Tibial nerve (tissue), 4 donors: ENCODE data around the gene VANGL1. TPM values are rescaled to one million over a fixed set of nuclear protein-coding genes. Genes with fewer than 3 reads are reported as not detected.

Experiments used
- DNase-seq, 2 donors: peaks; one replicate each; pipeline ENCODE4 v3.0.0-alpha.2; 2019; ENCODE audit warnings: low spot score in 2 of 2
- H3K27ac ChIP-seq, 4 donors: fragments of 200-600 bp; sonication (generic) in 3 of 4; one replicate each; pipeline ENCODE4 v1.5.1; 2017 to 2019; ENCODE audit warnings: mild to moderate bottlenecking in 1 of 4
- H3K27me3 ChIP-seq, 2 donors: fragments of 200-600 bp; sonication (generic) in 1 of 2; one replicate each; pipeline versions ENCODE4 v1.5.1 to v1.6.0; 2017 to 2019
- H3K36me3 ChIP-seq, 3 donors: fragments of 200-600 bp; sonication (generic); one replicate each; pipeline ENCODE4 v1.5.1; 2018 to 2019
- H3K4me1 ChIP-seq, 4 donors: fragments of 200-600 bp; sonication (generic) in 3 of 4; one replicate each; pipeline ENCODE4 v1.5.1; 2017 to 2019
- H3K4me3 ChIP-seq, 4 donors: fragments of 200-600 bp; sonication (generic) in 3 of 4; one replicate each; pipeline ENCODE4 v1.5.1; 2017 to 2019; ENCODE audit warnings: mild to moderate bottlenecking in 1 of 4, moderate library complexity in 1 of 4
- H3K9me3 ChIP-seq, 4 donors: fragments of 200-600 bp; sonication (generic) in 3 of 4; one replicate each; pipeline ENCODE4 v1.5.1; 2017 to 2019
- CTCF ChIP-seq, 5 experiments: fragments of 200-600 bp in 3 of 5; fragments of 450-650 bp in 2 of 5; sonication (generic) in 3 of 5; IDR thresholded peaks; one replicate each; pipeline ENCODE4 v1.5.1; 2016 to 2019; ENCODE audit warnings: antibody characterized with exemption in 5 of 5, mild to moderate bottlenecking in 3 of 5, moderate library complexity in 2 of 5
- EP300 ChIP-seq, 2 donors: sonication (generic); formaldehyde crosslinking; IDR thresholded peaks; one replicate each; pipeline ENCODE4 v1.6.1; 2017; ENCODE audit warnings: antibody characterized with exemption in 2 of 2, mild to moderate bottlenecking in 1 of 2
- POLR2A ChIP-seq, 2 donors: fragments of 450-650 bp; IDR thresholded peaks; one replicate each; pipeline ENCODE4 v1.6.1; 2017; ENCODE audit warnings: antibody characterized with exemption in 2 of 2, mild to moderate bottlenecking in 2 of 2, moderate library complexity in 2 of 2
- WGBS, 2 donors: methylation state at CpG; one replicate each; pipeline ENCODE4 v1.1.5; 2018; 5-methylcytosine and 5-hydroxymethylcytosine counted together
- total RNA-seq, 4 donors: library from RNA; depleted of rRNA; stranded (reverse); fragments of >200 nt; gene quantifications; one replicate each; pipeline ENCODE4 v1.1.0, GENCODE V29; 2016

The VANGL1 gene
- total RNA-seq, 4 donors from 2014 or later = 4.5 to 8.8 (median 6.8) TPM

- TF ChIP-seq CTCF (IDR thresholded peaks at IDR 0.05) = no peak
- no peak for TF ChIP-seq POLR2A (IDR thresholded peaks at IDR 0.05)
- TF ChIP-seq EP300 (IDR thresholded peaks at IDR 0.05) = no peak
- peak overlapping the region; percentile 60 to 94 (median 79) for H3K27ac ChIP-seq
- H3K4me3 ChIP-seq = no peak overlapping the region
- H3K9me3 ChIP-seq = no peaks in the 10 kb centered on the region
- no peaks in the 10 kb centered on the region for H3K36me3 ChIP-seq
- H3K27me3 ChIP-seq = no peaks in the 10 kb centered on the region
- peaks cover 0 to 48% (median 20%) of the 10 kb centered on the region in 4 donors for H3K4me1 ChIP-seq
- DNase-seq = no peak
These were observed 84.8 kb downstream of the VANGL1 start for GRCh38 chr1:115726570-115726969.

GRCh38 chr1:115727706-115728249, 86.0 kb downstream of the VANGL1 start:
- Histone ChIP-seq H3K27me3 (no peaks in the 10 kb centered on the region), H3K9me3 (no peaks in the 10 kb centered on the region), H3K4me3 (no peak overlapping the region), H3K36me3 (no peaks in the 10 kb centered on the region), H3K27ac (peak overlapping the region; percentile 60 to 94 (median 82)), H3K4me1 (peaks cover 0 to 49% (median 20%) of the 10 kb centered on the region in 4 donors)
- DNase-seq = peak; percentile 56 to 79
- TF ChIP-seq EP300 (IDR thresholded peaks at IDR 0.05) = peak; percentile 61 to 96
- no peak for TF ChIP-seq CTCF (IDR thresholded peaks at IDR 0.05)
- no peak for TF ChIP-seq POLR2A (IDR thresholded peaks at IDR 0.05)
- 12 to 20% methylated on average over 7 of the region's 7 CpGs for WGBS, 2 donors

DNA sequence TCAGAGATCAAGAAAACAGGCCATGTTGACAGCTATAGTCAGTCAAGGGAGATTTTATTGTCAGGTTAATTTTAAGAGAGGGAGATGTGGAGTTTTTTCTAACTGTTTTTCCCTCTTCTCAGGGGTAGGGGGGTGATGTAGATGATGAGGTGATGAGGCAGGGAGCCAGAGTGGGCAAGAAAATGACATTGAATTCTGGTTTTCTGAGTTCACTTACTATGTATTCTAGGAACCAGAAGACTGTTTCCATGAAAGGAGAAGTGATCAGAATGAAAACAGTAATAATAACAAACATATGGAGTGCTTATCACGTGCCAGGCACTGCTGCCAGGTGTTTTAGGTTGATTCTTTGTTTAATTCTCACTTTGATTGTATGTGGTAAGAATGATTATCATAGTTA, 86.6 kb downstream of the VANGL1 start:
- Histone ChIP-seq H3K27me3 (no peaks in the 10 kb centered on the region), H3K4me1 (peaks cover 0 to 49% (median 20%) of the 10 kb centered on the region in 4 donors), H3K36me3 (no peaks in the 10 kb centered on the region), H3K27ac (peak overlapping the region; percentile 42 to 94 (median 82)), H3K9me3 (no peaks in the 10 kb centered on the region), H3K4me3 (no peak overlapping the region)
- 45 to 55% methylated on average over 1 of the region's 1 CpG for WGBS, 2 donors
- no peak for DNase-seq
- TF ChIP-seq CTCF (IDR thresholded peaks at IDR 0.05) (no peak), EP300 (IDR thresholded peaks at IDR 0.05) (no peak), POLR2A (IDR thresholded peaks at IDR 0.05) (no peak)

- Histone ChIP-seq H3K27ac (peak overlapping the region in 2 of 4 donors; percentile 89 to 94), H3K4me1 (peaks cover 0 to 43% (median 20%) of the 10 kb centered on the region in 4 donors), H3K27me3 (no peaks in the 10 kb centered on the region), H3K36me3 (no peaks in the 10 kb centered on the region), H3K9me3 (no peaks in the 10 kb centered on the region), H3K4me3 (no peak overlapping the region)
- TF ChIP-seq CTCF (IDR thresholded peaks at IDR 0.05) (no peak), EP300 (IDR thresholded peaks at IDR 0.05) (no peak), POLR2A (IDR thresholded peaks at IDR 0.05) (no peak)
- WGBS, 2 donors = 84% methylated on average over 4 of the region's 4 CpGs
- DNase-seq = no peak
These were observed 88.0 kb downstream of the VANGL1 start for GRCh38 chr1:115729756-115730155.

GRCh38 chr1:115732316-115732715, 90.5 kb downstream of the VANGL1 start:
- Histone ChIP-seq H3K4me3 (no peak overlapping the region), H3K27ac (no peak overlapping the region), H3K4me1 (peaks cover 0 to 17% (median 3%) of the 10 kb centered on the region in 4 donors), H3K27me3 (no peaks in the 10 kb centered on the region), H3K9me3 (no peaks in the 10 kb centered on the region), H3K36me3 (no peaks in the 10 kb centered on the region)
- WGBS, 2 donors = 70 to 72% methylated on average over 4 of the region's 4 CpGs
- TF ChIP-seq EP300 (IDR thresholded peaks at IDR 0.05) = peak in 1 of 2 donors; percentile 26
- TF ChIP-seq CTCF (IDR thresholded peaks at IDR 0.05) = no peak
- no peak for TF ChIP-seq POLR2A (IDR thresholded peaks at IDR 0.05)
- no peak for DNase-seq
